Activated effector memory CD4-positive, alpha-beta T cell treated with anti-CD3 and anti-CD28 coated beads, Interleukin-2, amount 50 U/mL, for 16 hours (primary cell): ENCODE results near the gene STXBP6.

Experiments
- DNase-seq: peaks from one replicate; pipeline ENCODE4 v3.0.0-alpha.2; 2020

STXBP6 gene

DNA sequence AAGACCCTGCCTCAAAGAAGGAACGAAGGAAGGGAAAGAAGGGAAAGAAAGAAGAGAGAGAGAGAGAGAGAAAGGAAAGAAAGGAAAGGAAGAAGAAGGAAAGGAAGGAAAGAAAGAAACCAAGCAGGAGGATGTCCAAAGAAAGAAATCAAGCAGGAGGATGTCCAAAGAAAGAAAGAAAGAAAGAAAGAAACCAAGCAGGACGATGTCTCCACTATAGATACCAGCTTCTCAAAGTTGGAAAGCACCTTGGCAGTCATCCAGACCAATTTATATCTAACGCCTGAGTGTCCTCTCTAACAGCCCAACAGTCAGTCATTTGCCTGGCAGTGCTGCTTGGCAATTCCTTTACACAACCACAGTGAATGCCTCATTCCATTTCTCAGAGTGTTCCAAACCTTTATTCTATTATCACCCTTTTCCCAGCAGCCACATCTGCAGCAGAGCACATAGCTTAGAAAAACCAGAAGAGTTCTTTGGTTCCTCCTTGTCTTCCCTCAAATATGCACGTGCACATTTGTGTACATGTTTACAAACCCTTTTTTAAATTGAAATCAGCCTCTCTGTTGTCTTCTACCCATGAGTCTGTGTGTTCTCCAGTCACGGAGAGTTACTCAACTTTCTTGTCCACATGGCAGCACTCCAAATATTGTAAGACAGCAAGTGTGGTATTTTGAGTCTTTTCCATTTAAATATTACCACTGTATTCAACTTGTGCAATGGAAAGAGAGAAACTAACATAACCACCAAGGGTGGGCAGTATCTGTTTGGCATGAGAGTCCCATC, 138.4 kb downstream of the STXBP6 start:
- DNase-seq, result no peak

DNA sequence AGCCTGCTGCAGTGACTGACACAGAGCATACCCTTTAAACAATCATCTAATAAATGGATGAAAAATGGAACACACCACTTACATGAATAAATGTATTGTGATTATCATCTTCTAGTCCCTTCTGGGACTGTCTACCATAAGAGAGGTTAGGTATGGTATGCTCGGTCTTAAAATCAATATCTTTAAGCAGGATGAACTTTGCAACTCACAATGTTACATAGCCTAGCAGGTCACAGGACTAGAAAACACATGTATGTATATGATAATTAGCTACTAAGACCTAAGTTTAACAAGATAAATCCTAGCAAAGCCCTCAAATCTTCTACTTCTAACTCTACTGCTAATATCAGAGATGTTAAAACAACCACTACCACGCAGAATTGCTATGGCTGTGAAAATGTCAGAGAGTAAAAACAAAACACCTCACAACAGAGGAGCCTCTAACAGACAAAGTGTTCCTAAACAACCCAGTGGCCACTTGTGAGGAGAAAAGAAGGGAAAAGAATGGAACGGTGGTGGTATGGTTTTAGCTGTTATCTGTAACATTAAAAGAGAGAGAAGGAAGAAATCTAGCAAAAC, 139.4 kb downstream of the STXBP6 start:
- no peak for DNase-seq

DNA sequence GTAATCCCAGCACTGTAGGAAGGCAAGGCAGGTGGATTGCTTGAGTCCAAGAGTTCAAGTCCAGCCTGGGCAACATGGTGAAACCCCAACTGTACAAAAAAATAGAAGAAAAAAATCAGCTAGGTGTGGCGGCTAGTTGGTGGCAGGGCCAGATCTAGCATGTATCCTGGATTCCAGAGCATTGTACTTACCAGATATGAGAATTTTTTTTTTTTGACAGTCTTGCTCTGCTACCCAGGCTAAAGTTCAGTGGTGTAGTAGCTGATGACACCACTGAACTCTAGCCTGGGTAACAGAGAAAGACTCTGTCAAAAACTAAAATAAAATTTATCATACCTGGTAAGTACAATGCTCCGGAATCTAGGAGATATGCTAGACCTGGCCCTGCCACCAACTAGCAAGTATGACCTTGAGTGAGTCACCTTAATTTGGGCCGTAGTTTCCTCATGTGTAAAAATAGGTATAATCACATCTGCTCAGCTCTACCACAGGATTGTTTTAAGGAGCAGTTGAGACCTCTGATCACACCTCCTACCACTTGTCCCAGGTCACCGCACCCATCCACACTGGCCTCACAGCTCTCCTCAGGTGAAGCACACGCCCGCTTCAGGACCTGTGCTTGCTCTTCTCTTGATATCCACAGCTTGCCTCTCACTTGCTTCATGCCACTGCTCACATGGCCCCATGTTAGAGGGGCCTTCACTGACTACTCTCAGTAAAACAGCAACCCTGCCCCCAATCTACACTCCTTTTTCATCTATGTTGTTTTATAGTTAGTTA, 140.2 kb downstream of the STXBP6 start:
- no peak for DNase-seq

DNA sequence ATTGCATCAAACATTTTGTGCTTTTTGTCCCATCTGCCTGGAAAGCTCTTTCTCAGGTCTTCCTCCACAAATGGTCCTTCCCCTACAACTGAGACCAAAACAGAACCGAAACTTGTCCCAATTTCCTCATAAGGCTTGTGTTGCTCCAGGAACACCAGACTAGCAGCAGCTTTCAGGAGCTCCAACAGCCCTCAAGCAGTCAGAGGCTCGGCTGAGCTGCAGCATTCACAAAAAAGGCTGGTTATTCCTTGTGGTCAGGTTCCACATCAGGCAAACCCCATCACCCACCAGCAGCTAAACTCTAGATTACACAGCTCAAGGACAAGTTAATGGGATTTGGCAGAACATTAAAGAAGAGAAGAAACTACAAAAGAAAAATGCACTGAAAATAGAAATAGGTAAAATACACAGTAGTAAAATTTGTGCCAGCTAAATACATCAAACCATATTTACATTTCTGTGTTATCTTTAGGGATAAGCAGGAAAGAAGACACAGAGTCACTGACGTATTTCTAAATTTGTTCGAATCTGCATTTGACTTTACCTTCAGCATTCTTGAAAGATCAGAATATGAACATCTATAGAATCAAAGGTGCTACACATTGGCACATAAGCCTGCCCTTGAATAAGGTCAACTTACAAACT, 141.2 kb downstream of the STXBP6 start:
- DNase-seq, result no peak

DNA sequence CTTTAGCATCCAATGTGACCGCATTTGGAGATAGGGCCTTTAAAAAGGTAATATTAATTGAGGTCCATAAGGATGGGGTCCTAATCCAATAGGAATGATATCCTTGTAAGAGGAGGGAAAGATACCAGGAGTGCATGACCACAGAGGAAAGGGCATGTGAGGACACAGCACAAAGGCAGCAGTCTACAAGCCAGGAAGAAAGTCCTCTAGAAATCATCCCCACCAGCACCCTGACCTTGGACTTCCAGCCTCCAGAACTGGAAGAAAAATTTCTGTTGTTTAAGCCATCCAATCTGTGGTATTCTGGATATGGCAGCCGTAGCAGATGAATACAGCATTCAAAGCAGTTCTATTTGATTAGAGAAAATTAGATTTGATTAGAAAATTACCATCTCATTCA, 145.4 kb downstream of the STXBP6 start:
- DNase-seq, result no peak

- DNase-seq, result no peak
Observed at GRCh38 chr14:24903337-24903736, 146.6 kb downstream of the STXBP6 start.

DNA sequence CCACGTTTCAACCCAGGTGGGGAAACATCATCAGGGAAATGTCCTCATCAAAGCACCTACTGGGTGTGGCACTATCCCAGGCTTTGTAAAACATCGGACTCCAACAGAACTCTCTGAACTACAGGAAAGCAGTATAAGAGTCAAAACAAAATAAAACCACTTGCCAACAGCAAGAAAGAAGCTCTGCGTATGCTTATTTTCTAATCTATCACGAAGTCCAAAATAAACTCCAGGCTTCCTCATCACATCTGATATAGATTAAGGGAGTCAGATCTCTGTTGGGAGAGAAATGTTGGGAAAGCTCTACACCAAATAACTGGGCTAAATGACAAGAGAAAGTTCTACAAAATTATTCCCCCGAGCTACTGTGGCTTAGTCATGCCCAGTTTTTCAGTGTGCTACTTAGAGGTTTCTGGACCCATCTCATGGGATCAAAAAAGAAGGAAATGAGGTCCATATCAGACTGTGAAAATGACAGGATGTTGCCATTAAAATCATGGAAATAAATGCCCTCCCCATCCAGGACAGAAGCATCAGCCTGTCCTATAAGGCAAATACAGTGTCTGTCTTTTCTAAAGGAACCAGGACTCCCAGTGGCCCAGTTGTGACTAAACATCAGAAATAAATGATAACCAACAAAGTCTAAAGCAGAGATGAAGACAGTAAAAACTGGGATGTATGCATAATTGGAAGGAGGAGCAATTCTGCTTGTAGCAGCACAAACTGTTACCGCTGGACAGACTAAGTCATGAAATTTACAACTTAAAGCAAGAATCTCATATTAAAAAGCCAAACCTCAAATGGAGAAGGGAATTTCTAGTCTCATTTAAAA, 149.5 kb downstream of the STXBP6 start:
- no peak for DNase-seq

GRCh38 chr14:24897793-24898192, 152.2 kb downstream of the STXBP6 start:
- no peak for DNase-seq

DNA sequence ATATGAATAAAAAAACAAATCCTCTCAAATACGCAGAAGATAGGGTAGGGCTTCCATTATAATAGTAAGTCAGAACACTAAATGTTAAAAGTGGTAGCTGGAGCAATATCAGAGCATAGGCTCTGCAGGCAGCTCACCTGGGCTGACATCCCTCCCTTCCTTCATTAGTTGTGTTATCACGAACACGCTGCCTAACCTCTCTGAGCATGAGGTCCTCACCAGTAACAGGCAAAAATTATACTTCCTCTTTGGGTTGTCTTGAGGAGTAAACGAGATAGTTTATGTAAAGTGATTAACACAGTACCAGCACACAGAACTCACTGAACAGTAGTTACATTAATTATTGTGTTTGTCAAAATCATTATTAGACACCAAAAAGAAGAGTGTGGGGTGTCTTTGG, 154.3 kb downstream of the STXBP6 start:
- no peak for DNase-seq

DNA sequence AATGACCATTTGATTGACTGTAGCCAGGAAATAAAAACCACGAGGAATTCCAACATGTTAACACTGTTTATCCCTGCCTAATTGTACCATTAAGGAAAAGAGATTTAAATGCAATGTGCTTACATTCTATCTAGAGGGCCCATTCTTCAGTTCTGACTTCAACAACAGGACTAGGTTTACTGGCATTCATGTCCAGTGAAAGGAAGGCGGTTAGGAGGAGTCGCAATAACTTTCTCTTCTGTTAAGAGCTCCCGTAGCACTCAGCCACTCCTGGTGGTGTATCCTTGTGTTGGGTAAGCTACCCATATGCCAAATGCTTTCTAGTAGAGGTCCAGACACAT, 154.7 kb downstream of the STXBP6 start:
- no peak for DNase-seq

DNA sequence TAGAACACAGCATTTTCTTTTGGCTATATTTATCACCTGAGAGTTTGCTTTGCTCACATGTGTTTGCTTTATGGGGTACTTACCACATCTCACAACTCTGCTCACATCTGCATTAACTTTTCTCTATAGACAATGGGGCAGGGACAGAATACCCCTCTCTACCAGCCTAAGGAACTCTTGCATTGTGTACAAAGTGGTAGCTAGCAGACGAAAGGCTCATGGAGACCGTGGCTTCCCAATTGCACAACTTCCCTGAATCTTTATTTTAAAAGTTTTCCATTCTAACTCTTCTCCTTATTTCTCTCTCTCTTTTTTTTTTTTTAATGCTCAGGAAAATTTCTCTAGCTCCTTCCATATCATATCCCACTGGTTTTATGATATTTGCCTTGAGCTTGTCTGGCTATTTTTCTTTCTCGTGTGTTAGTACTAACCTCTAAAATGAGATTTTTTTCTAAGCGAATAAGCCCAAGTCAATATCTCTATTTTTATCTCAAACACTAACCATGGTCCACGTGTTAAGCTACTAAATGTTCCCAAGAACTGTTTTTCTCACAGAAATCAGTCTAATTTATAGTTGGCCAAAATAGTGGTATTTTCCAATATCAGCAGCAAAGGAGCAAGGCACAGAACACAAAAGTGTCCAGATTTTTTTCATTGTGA, 155.2 kb downstream of the STXBP6 start:
- DNase-seq, result no peak

DNA sequence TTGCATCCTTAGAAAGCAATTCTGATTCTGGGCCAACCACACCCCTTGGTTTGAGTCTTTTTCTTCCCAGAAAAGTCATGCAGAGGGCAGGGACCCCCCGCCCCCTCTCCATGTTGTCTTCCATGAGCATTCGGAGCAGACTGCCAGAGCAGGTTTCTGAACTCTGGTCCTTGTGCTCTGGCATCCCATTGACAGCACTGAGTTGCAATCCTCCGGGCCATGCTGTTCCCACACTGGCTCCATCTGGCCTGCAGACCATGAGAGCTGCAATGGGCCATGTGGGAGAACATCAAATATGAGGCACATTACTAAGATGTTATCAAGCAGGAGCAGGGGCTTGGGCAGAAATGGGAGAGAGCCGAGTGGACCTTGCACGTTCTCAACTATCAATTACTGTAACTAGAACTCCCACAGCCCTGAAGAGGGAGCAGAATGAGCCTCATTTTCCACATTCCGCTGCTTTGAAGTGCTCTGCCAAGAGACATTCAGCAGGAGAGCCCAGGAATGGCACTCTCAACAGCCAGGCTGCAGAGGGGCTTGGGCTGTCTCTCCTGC, 157.4 kb downstream of the STXBP6 start:
- DNase-seq, result no peak

DNA sequence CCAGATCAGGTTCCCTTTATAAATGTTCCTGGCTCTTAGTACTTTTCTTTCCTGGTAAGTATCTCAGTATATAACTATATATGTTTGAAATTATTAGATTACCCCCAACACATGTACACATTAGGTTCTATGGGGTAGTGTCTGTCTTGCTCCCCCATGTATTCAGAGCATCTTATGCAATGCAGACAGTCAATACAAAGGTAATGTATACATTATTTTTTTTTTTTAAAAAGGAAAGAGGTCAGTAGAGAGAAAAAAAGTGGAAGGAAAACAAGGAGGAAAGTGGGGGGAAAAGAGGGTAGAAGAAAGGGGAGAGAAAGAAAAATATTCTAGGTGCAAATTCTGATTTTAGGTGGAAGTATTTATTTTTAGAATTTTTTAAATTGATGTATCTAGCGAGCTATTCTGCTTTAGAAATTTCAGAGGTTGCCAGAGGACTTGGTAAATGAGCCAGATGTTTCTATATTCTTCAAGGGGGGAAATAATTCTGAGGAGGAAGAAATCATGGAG, 157.9 kb downstream of the STXBP6 start:
- DNase-seq, result no peak

- no peak for DNase-seq
Observed at GRCh38 chr14:24890716-24891115, 159.2 kb downstream of the STXBP6 start.

GRCh38 chr14:24889843-24890242, 160.1 kb downstream of the STXBP6 start:
- DNase-seq, result no peak

DNA sequence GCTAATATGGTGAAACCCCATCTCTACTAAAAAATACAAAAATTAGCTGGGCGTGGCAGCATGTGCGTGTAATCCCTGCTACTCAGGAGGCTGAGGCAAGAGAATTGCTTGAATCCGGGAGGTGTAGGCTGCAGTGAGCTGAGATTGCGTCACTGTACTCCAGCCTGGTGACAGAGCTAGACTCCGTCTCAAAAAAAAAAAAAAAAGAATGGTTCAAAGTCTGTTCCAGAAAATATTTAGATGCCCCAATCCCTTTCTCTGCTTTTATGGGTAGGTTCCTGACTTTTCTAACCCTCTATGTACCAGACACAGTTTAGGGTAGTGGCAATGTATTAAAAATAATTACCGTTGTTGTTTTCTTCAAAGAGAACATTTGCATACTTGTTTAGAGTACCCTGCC, 161.4 kb downstream of the STXBP6 start:
- no peak for DNase-seq

DNA sequence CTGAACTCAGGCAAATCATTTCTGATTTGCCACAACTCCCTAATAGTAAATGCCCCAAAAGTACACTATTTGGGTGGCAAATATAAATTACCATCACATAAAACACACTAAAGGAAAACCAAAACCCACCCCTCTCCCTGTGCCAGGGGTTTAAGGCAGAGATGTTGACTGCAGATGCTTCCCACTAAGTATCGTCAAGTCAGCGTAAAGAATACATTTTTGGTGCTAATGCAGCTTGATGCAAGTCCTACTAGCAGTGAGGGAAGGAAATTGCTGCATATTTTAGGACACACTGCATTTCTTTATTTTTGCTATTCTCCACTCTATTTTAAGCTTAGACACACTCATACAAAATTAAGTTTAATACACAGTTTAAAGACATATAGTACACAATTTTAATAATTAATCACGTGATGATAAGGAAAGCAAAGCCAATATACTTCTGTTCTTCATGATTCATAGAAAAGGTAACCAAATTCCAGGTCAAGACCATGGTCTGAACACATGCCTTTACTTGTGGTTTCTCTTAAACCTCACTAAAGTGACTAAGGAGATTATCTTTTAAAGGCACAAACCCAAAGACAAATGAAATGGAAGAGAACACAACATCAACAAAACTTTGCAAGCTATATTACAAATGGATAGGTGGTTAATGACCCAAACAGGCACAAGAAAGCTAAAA, 162.2 kb downstream of the STXBP6 start:
- no peak for DNase-seq

GRCh38 chr14:24885410-24885913, 164.5 kb downstream of the STXBP6 start:
- DNase-seq, result no peak

GRCh38 chr14:24883576-24883975, 166.4 kb downstream of the STXBP6 start:
- no peak for DNase-seq

DNA sequence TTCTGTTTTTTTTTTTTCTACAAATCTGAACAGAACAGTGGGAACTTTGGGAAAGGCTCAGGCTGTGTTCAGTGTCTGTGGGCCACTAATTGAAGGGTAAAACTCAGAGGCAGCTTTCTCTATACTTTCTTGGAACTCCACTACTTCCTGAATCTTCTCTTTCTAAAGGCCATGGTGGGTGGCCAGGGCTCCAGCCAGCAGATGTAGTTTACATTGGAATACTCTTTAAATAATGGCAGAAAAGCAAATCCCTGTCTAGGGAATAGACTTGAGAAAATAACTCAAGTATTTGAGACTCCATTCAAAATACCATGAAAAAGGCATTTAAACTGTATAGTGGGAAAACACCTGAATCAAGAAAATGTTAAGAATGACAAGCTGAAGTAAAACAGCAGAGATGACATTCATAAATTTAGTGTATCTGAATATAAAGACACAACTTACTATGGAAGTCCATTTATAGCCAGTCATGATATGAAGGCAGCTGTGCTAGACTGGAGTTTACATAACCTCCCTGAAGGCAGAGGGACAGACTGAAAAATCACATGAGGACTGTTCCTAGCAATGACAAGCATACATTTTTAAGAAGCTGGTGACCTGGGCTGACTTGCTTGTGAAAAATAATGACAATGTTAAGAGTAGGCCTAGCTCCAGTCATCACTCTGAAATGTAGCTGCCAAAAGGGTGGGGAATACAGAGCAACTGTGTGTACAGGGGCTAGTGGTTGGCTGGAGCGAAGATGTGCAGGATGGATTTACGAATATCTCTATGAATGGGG, 168.6 kb downstream of the STXBP6 start:
- DNase-seq, result no peak
